ENCODE data around the gene AK4.

DNA sequence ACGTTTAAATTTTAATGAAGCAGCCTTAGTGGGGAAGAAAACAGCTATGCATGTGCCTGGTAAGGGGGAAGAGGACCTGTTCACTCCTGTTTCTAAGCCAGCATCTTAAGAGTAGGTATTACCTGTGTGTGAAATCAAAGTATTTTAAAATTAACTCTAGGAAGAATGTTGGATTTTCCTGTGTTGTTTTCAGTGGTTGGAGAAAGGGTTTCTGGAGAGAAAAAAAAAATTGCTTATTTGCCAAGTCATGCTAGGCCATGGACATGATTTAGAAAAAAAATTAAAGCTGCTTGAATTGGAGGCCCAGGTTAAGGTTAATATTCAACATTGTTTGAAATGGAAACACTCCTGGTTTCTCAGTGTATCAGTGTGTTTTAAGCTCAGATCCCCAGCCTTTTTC is 118.5 kb downstream of the AK4 start:
- TF ChIP-seq, protein P1, sequence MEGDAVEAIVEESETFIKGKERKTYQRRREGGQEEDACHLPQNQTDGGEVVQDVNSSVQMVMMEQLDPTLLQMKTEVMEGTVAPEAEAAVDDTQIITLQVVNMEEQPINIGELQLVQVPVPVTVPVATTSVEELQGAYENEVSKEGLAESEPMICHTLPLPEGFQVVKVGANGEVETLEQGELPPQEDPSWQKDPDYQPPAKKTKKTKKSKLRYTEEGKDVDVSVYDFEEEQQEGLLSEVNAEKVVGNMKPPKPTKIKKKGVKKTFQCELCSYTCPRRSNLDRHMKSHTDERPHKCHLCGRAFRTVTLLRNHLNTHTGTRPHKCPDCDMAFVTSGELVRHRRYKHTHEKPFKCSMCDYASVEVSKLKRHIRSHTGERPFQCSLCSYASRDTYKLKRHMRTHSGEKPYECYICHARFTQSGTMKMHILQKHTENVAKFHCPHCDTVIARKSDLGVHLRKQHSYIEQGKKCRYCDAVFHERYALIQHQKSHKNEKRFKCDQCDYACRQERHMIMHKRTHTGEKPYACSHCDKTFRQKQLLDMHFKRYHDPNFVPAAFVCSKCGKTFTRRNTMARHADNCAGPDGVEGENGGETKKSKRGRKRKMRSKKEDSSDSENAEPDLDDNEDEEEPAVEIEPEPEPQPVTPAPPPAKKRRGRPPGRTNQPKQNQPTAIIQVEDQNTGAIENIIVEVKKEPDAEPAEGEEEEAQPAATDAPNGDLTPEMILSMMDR (IDR thresholded peaks at IDR 0.05): no peak
- TF ChIP-seq POLR2A (IDR thresholded peaks at IDR 0.05) (no peak), POLR2AphosphoS5 (IDR thresholded peaks at IDR 0.05) (no peak)

Data from gastroesophageal sphincter (tissue), 3 donors.